Vagina (tissue), 2 donors: ENCODE data around the gene SLC35A5.

Source experiments
- CTCF ChIP-seq, 3 experiments: fragments of 450-650 bp in 2 of 3; fragments of 200-600 bp in 1 of 3; sonication (generic) in 1 of 3; IDR thresholded peaks; one replicate each; pipeline ENCODE4 v1.5.1; 2017 to 2019; ENCODE audit warnings: antibody characterized with exemption in 3 of 3, mild to moderate bottlenecking in 2 of 3, moderate library complexity in 2 of 3
- POLR2A ChIP-seq, 2 donors: fragments of 450-650 bp; IDR thresholded peaks; one replicate each; pipeline ENCODE4 v1.6.1; 2017; ENCODE audit warnings: antibody characterized with exemption in 2 of 2, mild to moderate bottlenecking in 2 of 2, moderate library complexity in 2 of 2
- POLR2AphosphoS5 ChIP-seq, 2 donors: sonication (generic); formaldehyde crosslinking; IDR thresholded peaks; one replicate each; pipeline ENCODE4 v1.9.0; 2017; ENCODE audit warnings: antibody characterized with exemption in 2 of 2, mild to moderate bottlenecking in 2 of 2, low read depth in 1 of 2; ENCODE audit not compliant: insufficient read depth in 1 of 2

DNA sequence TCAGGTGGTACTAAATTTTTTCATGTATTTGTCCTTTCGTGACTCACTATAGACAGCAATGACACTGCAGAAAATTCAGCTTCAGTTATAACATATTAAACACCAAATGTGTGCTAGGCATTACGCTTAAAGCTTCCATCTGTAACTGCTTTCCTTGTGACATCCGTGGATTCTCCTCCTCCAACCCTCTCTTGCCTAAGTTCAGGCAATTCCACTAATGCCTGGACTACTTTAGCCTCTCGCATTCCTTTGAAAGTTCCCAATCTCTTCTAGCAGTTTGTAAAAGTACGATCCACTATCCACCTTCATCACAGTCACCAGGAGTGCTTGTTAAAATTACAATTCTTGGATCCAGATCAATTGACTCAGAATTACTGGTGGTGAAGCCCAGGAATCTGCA lies 61.4 kb downstream of the SLC35A5 start:
- no peak for TF ChIP-seq CTCF (IDR thresholded peaks at IDR 0.05)
- TF ChIP-seq POLR2A (IDR thresholded peaks at IDR 0.05): no peak
- no peak for TF ChIP-seq POLR2AphosphoS5 (IDR thresholded peaks at IDR 0.05; ENCODE audit: insufficient read depth in 1 of 2, low read depth in 1 of 2)
